NCI-H2081 treated with DMSO at 0.1 percent for 48 hours (cell line): Measurements from ENCODE around the gene ARID1A.
A peak's percentile ranks its signal among the peaks of the same experiment; 100 is the strongest.
"Not testable (repeated sequence)": the region's sequence is repeated elsewhere in the genome, so short reads cannot be mapped to it uniquely, and the experiment has no call there.

ENCODE experiments used
- DNase-seq: peaks from one replicate; lab custom pipeline; 2025; lab: John Stamatoyannopoulos, UW

ARID1A gene

DNA sequence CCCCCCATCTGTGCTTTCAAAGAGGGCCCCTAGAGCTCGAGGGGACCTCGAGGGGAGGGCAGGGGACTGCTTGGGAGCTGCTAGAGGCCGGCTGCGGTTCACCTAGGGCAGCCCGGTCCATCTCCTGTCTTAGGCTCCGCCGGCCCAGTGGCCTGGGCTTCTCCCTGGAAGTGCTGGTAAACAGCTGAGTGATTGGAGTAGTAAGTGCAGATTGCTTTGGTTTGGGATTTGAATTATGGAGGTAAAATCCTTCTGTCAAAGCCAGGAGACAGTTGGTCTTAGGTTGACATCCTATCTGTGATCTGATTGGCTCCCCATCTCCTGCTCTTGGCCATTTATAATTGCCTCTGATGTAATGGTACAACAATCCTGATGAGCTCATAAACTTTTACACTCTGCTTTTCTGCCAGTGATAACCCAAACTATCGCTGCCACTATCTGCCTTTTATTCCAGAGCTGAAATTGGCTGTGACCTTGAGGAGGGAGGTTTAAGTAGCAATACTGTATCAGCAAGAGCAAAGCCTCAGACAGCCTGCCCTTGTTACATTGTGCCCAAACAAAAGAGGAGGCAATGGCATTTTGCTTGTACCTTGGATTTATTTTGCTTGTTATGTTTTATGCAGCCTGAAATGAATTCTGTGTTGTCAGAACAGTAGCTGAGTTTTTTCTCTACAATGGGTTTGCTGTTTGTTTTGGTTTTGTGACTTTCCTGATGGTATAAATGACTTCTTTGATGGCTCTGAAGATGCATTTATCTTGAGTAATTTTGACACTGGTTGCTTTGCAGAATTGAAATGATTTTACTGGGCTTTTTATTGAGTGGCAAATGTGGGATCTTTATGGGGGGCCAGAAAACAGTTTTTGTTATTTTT lies 2.4 kb downstream of the ARID1A start:
- DNase-seq = peak; percentile 36

DNA sequence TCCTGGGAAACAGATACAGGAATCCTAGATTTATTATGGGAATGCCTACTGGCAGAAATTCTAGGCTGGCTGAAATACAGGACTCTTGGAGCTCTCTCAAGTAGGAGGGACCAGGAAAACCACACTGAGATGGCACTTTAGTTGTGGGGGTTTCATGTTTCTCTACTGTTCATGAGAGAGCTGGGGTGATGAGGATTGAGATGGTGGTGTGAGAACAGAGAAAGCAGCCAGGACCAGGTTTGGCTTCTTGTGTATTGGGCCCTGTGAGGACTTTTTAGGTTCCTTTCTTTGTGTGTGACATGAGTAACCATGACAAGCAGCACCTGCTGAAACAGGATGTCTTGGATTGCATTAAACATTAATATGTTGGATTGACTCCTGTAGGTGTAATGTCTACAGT lies 4.9 kb downstream of the ARID1A start:
- DNase-seq = no peak

DNA sequence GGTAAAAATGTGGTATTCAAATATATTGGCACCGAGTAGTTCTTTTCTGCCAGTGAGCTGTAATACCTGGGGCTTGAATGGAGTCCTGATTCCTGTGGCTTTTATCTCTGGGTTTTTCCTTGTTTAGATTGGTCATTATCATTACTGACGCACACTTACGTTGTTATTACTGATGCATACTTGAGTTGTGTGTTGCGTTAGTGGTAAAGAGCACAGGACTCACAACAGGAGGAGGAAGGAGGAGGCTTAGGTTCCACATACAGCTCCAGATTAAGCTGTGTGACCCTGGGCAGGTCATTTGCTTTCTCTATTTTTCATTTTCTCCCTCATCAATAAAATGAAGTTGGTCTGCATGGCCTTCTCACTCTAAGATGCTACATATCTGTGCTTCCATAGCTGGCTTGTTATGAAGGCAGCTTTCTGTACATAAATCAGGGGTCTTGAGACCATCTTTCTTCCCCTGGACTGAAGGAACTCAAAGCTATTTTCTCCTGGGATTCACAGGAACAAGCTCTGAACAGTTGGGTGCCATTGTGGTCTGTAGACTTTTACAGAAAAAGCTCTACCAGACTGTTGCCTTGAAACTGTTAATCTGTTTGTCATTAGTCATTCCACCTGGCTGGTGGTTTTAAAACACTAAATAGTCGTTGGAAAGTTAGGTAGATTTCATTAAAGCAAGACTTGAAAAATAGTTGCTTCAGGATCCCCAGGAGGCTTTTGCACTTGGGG lies 5.6 kb downstream of the ARID1A start:
- no peak for DNase-seq

DNA sequence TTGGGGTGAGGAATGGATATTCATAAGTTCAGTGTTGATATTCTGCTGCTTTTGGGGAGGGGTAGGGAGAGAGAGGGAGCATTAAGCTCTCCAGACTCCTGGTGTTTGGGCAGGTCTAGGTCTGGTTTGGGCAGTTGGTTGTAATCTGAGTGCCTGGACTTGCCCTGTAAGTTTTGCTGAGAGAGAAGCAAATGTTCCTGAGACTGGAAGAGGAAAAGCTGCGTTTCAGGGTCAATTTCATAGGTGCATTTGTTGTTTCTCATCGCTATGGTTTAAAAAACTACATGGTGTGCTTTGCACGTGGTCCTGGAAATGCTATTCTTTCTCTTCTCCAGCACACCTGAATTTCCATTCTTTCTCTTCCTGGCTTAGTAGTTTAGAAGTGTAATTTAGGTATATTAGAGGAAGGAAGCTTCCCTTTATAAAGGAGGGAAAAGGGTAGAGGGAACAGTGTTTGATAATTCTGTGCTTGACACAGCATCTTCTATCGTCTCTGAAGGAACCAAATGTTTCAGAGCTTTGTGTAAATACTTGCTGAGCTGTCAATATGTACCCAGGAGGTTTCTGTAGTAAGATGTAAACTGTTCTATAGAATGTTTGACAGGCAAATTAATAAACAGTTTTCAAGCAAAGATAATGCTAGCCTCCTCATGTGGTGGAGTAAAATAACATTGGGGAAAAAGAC lies 6.3 kb downstream of the ARID1A start:
- DNase-seq = no peak

DNA sequence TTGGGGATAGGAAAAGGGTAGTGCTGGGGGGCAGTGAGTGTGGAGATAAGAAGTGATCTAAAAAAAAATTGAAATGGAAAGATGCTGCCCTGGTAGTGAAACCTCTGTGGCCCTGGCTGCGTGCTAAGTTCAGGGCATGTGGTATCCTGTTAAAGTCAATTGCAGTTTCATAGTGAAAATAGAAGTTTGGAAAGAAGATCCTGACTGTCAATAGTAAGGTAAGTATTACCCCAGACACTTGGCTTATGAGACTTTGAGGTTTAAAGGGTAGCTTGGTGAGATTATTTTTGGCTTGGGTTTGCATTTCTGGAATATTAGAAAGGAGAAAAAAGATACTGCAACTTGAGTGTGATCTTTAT lies 6.8 kb downstream of the ARID1A start:
- DNase-seq = no peak

DNA sequence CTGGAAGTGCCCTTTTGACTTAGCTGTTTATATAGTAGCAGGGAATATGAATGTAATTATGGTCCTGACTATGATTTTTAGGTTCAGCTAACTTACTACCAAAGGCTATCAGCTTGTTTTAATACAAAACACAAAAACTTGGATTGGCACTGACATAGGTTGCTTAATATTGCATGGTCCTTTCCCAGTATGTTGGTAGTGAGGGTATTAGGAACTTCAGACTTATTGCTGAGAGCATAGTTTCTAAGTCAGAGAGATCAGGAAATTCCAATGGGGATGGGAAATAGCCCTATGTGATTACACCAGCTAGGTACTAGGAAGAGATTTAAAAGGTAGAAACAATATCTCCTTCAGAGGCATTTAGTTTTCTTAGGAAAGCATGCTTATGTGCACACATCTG lies 7.7 kb downstream of the ARID1A start:
- DNase-seq = no peak

DNA sequence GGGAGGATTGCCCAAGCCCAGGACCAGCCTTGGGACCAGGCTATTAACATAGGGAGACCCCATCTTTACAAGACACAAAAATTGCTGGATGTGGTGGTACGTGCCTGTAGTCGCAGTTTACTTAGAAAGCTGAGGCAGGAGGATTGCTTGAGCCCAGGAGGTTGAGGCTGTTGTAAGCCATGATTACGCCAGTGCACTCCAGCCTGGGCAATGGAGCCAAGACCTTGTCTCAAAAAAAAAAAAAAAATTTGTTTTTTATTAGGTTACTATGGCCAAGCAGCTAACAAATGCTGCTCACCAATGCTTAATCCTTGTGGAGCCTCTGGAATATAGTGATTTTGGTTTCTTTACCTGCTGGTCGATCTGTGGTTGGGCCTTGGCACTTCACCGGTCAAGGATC lies 8.8 kb downstream of the ARID1A start:
- no peak for DNase-seq

DNA sequence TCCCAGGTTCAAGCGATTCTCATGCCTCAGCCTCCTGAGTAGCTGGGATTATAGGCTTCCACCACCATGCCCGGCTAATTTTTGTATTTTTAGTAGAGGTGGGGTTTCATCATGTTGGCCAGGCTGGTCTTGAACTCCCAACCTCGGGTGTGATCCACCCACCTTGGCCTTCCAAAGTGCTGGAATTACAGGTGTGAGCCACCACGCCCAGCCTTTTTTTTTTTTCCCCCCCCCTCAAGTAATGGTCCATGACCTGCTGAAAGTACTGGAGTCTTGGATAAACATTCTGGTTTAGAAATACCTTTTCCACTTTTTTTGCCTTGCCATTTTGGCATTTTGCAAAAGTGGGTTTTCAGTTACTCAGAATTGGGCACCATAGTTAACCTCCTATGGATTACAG lies 9.4 kb downstream of the ARID1A start:
- not testable (repeated sequence) for DNase-seq

DNA sequence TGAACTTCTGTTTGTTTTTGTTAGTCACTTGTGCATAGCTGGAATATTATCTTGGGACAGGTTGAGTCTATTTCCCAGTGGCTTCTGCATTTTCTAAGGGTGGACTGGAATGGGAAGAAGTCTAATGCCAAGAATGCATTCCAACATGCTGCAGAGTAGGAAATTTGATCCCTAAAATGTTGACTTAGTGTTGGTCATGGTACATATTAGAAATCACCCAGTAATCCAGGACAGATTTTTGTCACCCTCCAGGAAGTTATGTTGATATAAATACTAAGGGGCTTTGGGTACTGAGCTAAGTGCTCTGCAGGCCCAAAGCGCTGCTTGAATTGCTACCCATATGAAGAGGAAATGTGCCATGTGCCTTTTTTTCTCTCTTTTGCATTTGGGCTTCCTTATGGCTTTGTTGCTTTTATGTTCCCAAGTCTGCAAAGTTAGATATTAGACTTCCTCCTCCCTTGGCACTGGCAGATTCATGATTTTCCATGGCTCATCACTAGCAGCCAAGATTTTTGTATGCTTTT lies 10.0 kb downstream of the ARID1A start:
- no peak for DNase-seq

DNA sequence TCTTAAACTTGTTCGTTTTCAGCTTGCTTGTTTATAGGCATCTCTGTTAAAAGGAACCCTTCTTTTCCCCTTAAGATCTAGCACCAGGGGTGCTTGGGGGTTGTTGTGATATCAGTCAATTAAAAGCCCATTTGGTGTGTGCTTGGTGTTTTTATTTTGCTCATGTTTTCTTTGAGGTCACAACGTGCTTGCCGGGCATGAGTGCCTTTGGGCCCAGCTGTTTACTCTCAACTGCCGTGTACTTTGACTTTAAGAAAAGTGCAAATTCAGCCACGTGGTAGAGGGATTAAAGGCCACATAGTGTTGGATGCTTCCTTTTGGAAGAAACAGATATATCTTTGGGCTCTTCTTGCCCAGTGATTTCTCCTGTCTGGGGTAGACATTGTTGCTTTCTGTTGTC lies 10.5 kb downstream of the ARID1A start:
- DNase-seq = no peak

DNA sequence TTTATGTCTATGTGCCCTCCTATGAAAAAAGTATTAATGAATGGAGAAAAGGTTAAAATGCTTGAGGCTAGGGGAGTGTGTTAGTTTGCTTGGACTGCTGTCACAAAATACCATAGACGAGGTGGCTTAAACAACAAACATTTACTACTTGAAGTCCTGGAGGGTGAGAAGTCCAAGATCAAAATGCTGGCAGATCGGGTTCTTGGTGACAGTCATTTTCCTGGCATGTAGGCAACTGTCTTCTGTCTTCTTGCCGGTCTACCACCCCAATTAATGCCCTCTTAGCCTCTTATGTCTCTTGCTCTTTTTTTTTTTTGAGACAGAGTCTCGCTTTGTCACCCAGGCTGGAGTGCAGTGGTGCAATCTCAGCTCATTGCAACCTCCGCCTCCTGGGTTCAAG lies 15.0 kb downstream of the ARID1A start:
- DNase-seq = no peak

DNA sequence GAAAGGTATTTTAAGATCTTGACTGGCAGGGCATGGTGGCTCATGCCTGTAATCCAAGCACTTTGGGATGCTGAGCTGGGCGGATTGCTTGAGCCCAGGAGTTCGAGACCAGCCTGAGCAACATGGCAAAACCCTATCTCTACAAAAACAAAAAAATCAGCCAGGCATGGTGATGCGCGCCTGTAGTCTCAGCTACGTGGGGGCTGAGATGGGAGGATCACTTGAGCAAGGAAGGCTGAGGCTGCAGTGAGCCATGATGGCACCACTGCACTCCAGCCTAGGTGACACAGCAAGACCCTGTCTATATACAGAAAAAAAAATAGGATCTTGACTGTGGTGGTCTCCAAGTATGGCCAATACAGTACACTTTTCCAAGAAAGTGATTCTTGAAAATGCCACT lies 16.0 kb downstream of the ARID1A start:
- DNase-seq = no peak

DNA sequence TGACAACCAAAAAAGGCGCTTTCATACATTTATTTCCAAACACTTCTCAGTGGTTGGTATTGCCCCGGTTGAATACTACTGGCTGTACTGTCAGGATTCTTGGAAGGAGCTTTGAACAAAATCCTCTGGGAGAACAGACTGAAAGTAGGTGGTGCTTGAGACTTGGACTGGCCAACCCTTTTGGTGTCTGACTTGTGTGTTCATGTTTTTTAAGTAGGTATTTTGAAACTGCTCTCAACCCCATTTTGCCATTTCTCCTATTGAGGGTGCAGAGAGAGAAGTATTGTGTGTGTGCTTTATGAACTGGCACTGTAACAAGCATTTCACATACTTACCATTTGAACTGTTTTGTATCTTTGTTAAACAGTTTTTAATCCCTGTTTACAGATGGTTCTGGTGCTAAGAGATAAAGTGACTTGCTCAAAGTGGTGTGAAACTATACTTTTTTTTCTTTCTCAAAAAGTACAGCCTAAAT lies 21.2 kb downstream of the ARID1A start:
- DNase-seq = no peak

DNA sequence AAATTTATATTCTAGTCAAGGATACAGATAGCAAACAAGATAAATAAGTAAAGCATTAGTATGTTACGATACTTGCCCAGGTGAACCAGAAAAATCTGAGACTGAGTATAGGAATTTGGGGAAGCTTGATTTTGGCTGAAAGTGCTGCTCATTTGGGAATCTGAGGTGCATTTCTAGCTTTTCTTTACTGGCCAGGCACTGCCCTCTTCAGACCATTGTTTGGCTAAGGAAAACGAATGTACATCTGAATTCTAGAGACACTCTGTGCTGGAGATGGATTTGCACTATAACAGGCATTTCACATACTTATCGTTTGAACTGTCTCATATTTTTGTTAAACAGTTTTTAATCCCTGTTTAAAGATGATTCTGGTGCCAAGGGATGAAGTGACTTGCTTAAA lies 23.4 kb downstream of the ARID1A start:
- DNase-seq = no peak

DNA sequence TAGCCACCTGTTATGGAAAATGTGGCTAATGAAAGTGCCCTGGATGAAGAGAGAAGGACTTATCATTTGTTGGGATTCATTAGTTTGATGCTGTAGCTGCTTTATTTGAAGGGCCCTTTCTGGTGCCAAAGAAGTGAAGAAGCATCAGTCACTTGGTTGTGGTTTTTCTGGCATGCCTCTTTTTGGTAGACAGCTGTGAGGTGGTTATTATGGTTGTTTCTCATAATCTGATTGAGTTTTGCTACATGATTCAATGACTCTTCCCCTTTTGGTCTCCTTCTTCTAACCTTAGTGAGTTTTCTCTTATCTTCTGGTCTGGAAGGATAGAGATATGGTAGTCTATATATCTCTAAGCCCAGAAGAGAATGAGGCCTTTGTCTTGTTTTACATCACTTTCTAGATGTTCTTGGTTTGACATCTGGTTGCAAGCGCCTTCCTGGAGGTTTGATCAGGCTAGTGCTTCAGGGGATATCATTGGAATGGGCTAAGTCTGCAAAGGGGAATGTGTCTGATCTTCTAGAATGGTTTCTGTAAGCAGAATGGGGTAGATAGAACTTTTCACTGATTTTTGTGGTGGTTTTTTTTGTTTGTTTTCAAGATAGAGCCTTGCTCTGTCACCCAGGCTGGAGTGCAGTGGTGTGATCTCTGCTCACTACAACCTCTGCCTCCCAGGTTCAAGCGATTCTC lies 26.0 kb downstream of the ARID1A start:
- no peak for DNase-seq

DNA sequence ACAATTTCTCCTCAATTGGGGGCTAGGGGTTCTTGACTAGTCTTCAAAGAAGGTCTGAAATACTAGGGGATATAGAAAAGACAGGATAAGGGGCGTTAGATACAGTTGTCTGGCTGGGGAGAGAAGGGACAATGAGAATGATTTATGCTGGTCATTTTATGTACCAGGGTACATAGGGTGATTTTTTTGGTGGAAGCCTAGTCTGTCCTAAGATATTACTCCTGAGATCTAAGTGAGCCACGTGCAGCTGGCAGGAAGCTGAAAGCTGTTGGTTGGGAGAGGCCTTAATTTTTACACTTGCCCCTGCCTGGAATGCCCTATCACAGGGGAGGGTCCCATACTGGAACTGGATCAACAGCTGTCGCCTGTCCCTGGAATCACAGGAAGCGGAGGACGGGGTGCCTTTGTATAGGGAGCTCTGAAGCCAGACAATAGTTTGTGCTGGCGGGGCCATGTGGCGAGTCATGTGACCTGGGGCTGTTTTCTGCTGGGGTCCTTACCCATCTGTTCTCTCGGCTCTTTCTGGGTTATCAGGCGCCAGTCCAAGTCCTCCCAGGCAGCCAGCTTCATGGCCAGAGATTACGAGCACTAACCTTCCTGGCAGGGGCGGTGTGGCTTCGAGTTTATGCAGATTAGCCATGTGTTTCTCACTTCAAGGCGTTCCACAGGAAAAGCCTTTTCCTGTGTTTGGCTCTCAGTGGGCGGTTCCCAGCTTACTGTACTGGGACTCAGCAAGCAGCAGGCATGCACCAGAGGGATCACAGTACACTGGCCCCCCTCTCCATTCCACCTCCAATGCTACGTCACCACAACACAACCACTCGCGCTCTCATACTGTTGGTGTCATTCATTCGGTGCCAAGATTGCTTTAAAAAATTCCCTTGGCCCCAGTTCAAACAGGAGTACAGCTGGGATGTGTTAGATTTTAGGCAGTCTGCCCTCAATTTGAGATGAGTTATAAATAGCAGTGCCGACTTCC lies 27.5 kb downstream of the ARID1A start:
- DNase-seq = peak; percentile 67

DNA sequence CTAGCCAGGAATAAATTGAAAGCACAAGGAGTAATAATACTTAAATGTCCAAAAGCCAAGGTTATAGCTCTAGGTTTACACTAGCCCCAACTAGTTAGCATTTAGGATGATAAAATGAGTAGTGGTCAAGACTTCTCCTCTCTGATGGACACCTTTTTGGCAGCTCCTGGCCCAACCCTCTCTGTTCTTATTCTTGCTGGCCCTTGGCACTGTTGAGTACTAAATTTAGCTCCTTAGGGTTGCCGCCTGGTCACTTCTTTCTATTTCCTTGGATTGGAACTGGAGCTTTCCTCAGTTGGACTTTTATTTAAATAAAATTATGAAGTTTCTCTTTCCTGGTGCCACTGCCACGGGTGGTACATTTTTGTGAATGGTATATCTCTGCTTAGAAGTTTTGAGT lies 28.3 kb downstream of the ARID1A start:
- DNase-seq = no peak

DNA sequence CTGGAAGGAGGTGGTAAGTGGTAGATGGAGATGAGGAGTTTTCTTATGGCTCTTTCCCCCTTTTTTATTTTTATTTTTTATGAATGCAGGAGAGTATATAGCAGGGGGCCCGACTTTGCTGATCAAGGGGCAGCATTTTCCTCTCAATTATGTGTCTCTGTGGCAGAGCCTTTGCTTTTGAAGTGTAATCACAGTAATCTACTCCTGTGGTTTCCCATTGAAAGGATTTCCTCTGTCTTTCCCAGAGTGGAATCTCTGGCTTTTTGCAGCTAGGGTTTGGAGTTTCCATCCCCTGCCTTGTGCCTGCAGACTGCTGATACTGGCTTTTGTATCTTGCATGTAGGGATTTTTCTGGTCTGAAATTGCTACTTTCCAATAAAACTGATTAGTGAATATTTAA lies 29.1 kb downstream of the ARID1A start:
- DNase-seq = no peak

DNA sequence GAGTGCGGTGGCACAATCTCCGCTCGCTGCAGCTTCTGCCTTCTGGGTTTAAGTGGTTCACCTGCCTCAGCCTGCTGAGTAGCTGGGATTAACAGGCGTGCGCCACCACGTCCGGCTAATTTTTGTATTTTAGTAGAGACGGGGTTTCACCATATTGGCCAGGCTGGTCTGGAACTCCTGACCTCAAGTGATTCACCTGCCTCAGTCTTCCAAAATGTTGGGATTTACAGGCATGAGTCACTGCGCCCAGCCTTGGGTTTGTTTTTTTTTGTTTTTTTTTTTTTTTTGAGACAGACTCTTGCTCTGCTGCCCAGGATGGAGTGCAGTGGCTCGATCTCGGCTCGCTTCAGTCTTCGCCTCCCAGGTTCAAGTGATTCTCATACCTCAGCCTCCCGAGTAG lies 30.1 kb downstream of the ARID1A start:
- not testable (repeated sequence) for DNase-seq

DNA sequence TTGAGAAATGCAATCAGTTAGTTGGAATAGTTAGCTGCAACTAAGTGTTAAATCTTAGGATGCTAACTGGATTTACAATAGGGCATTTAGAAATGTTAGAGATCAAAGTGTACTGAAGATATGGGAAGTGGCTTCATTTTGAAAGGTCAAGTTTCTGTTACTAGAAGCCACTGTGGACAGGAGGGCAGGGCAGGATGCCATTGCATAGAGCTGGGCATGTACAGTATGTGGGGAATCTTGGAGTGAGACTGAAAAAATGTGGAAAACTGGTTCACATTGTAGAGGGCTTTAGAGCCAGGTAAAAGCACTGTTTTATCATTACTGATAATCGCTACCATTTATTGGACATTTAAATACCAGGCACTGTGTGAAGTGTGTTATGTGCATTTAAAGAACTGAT lies 31.0 kb downstream of the ARID1A start:
- no peak for DNase-seq

DNA sequence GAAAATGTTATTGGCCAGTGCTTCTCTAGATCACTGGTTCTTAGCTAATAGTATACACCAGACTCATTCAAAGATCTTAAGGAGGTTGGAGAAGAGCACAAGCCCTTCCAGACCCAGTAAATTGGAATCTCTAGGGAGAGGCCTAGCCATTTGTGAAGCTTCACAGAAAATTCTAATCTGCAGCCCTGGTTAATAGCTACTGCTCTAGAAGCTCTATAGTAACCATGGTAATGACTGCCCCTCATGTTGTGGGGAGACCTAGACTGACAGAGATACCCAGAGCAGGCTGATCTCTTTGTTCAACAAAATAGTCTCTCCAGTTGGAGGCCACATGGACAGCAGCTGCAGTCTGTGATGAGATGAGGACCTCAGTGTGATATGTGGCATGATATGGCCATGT lies 31.7 kb downstream of the ARID1A start:
- DNase-seq = no peak
